ENCODE data around the gene PTDSS2. TPM values are rescaled to one million over a fixed set of nuclear protein-coding genes. Genes with fewer than 3 reads are reported as not detected.

Gene PTDSS2
- total and polyA plus RNA-seq, 9 of the 15 experiments (the other 6 are each of a cell fraction or from before 2014, with no cell fraction given), result 0.45 to 53.9 (median 17.2) TPM

DNA sequence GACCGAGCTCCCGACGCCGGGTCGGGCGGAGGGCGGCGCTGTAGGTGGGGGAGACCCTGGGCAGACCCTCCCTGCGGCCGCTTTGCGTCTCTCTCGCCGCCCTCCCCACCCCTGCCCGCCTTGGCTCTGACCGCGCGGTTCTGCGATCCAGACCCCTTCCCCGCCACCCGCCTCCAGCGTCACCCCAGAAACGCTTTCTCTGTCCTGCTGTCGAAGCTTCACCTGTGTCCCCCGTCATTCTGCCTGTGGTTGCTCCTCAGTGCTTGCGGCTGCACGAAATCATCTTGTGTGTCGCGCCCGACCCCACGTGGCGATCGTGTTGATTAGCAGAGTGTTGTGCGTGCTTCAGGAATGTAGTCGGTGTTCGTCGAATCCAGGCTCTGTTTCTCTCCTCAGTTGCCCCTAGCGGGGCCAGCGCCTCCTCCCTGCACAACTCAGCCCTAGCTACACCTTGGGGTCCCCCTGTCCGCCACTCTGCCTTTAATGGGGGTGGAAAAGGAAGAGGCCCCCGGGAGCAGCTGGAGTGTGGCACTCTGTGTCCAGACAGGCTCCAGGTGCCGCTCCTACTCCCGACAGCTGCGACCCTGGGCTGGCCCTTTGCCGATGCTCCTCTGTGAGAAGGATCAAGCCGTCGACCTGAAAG lies 851 bp downstream of the PTDSS2 start (continued):
- TF ChIP-seq, protein P1, sequence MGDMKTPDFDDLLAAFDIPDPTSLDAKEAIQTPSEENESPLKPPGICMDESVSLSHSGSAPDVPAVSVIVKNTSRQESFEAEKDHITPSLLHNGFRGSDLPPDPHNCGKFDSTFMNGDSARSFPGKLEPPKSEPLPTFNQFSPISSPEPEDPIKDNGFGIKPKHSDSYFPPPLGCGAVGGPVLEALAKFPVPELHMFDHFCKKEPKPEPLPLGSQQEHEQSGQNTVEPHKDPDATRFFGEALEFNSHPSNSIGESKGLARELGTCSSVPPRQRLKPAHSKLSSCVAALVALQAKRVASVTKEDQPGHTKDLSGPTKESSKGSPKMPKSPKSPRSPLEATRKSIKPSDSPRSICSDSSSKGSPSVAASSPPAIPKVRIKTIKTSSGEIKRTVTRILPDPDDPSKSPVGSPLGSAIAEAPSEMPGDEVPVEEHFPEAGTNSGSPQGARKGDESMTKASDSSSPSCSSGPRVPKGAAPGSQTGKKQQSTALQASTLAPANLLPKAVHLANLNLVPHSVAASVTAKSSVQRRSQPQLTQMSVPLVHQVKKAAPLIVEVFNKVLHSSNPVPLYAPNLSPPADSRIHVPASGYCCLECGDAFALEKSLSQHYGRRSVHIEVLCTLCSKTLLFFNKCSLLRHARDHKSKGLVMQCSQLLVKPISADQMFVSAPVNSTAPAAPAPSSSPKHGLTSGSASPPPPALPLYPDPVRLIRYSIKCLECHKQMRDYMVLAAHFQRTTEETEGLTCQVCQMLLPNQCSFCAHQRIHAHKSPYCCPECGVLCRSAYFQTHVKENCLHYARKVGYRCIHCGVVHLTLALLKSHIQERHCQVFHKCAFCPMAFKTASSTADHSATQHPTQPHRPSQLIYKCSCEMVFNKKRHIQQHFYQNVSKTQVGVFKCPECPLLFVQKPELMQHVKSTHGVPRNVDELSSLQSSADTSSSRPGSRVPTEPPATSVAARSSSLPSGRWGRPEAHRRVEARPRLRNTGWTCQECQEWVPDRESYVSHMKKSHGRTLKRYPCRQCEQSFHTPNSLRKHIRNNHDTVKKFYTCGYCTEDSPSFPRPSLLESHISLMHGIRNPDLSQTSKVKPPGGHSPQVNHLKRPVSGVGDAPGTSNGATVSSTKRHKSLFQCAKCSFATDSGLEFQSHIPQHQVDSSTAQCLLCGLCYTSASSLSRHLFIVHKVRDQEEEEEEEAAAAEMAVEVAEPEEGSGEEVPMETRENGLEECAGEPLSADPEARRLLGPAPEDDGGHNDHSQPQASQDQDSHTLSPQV (IDR thresholded peaks at IDR 0.05), result peak; percentile 78
- TF ChIP-seq FOXP1 (CRISPR knock-in tag; IDR thresholded peaks at IDR 0.05) (peak; percentile 40; the same call in 1 of the 2 replicates), ATF6 (CRISPR knock-in tag; IDR thresholded peaks at IDR 0.05) (peak; percentile 86; the same call in 1 of the 2 replicates), E2F4 (CRISPR knock-in tag; IDR thresholded peaks at IDR 0.05; ENCODE audit: low read depth) (0 out of 2 replicates have a peak, but pooled peaks have one; percentile 14), ZNF740 (CRISPR knock-in tag; IDR thresholded peaks at IDR 0.05) (peak; percentile 30; the same call in 1 of the 2 replicates), ZNF740 (tag; IDR thresholded peaks at IDR 0.05) (no peak), E2F3 (CRISPR knock-in tag; IDR thresholded peaks at IDR 0.05) (no peak), NR2C2 (CRISPR knock-in tag; IDR thresholded peaks at IDR 0.05) (peak; percentile 47; the same call in 1 of the 2 replicates), NR2C2 (tag; IDR thresholded peaks at IDR 0.05) (no peak), GATA2 (CRISPR knock-in tag; IDR thresholded peaks at IDR 0.05) (peak; percentile 82), SMARCE1 (IDR thresholded peaks at IDR 0.05) (no peak), BCOR (IDR thresholded peaks at IDR 0.05) (0 out of 2 replicates have a peak, but pooled peaks have one; percentile 47), TFAP4 (CRISPR knock-in tag; IDR thresholded peaks at IDR 0.05; ENCODE audit: borderline replicate concordance) (peak; percentile 79; the same call in 1 of the 2 replicates)
